NCI-H774 (cell line): Measurements from ENCODE around the gene ADAM17.
"Not testable (repeated sequence)": the region's sequence is repeated elsewhere in the genome, so short reads cannot be mapped to it uniquely, and the experiment has no call there.

Source experiments
- DNase-seq: peaks from one replicate; lab custom pipeline; 2025; lab: John Stamatoyannopoulos, UW

ADAM17 gene

GRCh38 chr2:9565436-9566153 lies 10.0 kb upstream of the ADAM17 start:
- no peak for DNase-seq

- no peak for DNase-seq
Observed at GRCh38 chr2:9560628-9561027, 5.0 kb upstream of the ADAM17 start.

GRCh38 chr2:9558948-9559381 lies 3.3 kb upstream of the ADAM17 start:
- DNase-seq: no peak

GRCh38 chr2:9556121-9556743 lies 602 bp upstream of the ADAM17 start:
- no peak for DNase-seq

- DNase-seq: no peak
Observed at GRCh38 chr2:9554921-9555296, 721 bp downstream of the ADAM17 start.

- no peak for DNase-seq
Observed at GRCh38 chr2:9552219-9553178, 3.1 kb downstream of the ADAM17 start.

- DNase-seq: not testable (repeated sequence)
Observed at GRCh38 chr2:9550859-9551391, 4.7 kb downstream of the ADAM17 start.

- no peak for DNase-seq
Observed at GRCh38 chr2:9549420-9549819, 6.2 kb downstream of the ADAM17 start.

GRCh38 chr2:9548506-9548905 lies 7.1 kb downstream of the ADAM17 start:
- DNase-seq: no peak

- DNase-seq: no peak
Observed at GRCh38 chr2:9547262-9547991, 8.2 kb downstream of the ADAM17 start.

- no peak for DNase-seq
Observed at GRCh38 chr2:9545502-9545901, 10.1 kb downstream of the ADAM17 start.

GRCh38 chr2:9543557-9543956 lies 12.1 kb downstream of the ADAM17 start:
- no peak for DNase-seq

GRCh38 chr2:9539531-9539930 lies 16.1 kb downstream of the ADAM17 start:
- DNase-seq: no peak

- DNase-seq: no peak
Observed at GRCh38 chr2:9538000-9538507, 17.6 kb downstream of the ADAM17 start.

- DNase-seq: no peak
Observed at GRCh38 chr2:9536504-9536903, 19.1 kb downstream of the ADAM17 start.

GRCh38 chr2:9535177-9535576 lies 20.5 kb downstream of the ADAM17 start:
- DNase-seq: no peak

- DNase-seq: no peak
Observed at GRCh38 chr2:9533663-9534062, 22.0 kb downstream of the ADAM17 start.

GRCh38 chr2:9532421-9532820 lies 23.2 kb downstream of the ADAM17 start:
- no peak for DNase-seq

- DNase-seq: no peak
Observed at GRCh38 chr2:9527995-9528787, 27.4 kb downstream of the ADAM17 start.

- no peak for DNase-seq
Observed at GRCh38 chr2:9525266-9525665, 30.4 kb downstream of the ADAM17 start.

- DNase-seq: no peak
Observed at GRCh38 chr2:9524291-9524690, 31.3 kb downstream of the ADAM17 start.
